ENCODE measurements around the gene MZT2B.

- TF ChIP-seq CTCF (IDR thresholded peaks at IDR 0.05; ENCODE audit: insufficient read depth, low read length) (no peak), POLR2AphosphoS5 (IDR thresholded peaks at IDR 0.05; ENCODE audit: low read depth) (no peak), REST (IDR thresholded peaks at IDR 0.05; ENCODE audit: insufficient replicate concordance, low read depth) (no peak), GABPA (IDR thresholded peaks at IDR 0.05; ENCODE audit: low read depth) (no peak), SPI1 (IDR thresholded peaks at IDR 0.05; ENCODE audit: borderline replicate concordance, low read depth) (no peak)
Observed at GRCh38 chr2:130190237-130190636, 8.2 kb downstream of the MZT2B start.
